Dendritic cell treated with granulocyte-macrophage colony-stimulating factor and Interleukin-4, amounts not matched to agents 40 ng/mL and 50 ng/mL, for 4 days (primary cell): ENCODE measurements around the gene MANSC1.

ENCODE experiments used
- H3K27ac Mint-ChIP-seq: one replicate; pipeline ENCODE4 v1.8.0; 2022; ENCODE audit warnings: mild to moderate bottlenecking, mixed read lengths
- H3K27me3 Mint-ChIP-seq: one replicate; pipeline ENCODE4 v1.8.0; 2022; ENCODE audit warnings: mild to moderate bottlenecking, mixed read lengths
- H3K36me3 Mint-ChIP-seq: one replicate; pipeline ENCODE4 v1.8.0; 2022; ENCODE audit warnings: low read depth, mixed read lengths
- H3K4me1 Mint-ChIP-seq: one replicate; pipeline ENCODE4 v1.8.0; 2022; ENCODE audit warnings: low read depth, mixed read lengths
- H3K4me3 Mint-ChIP-seq: one replicate; pipeline ENCODE4 v1.8.0; 2022; ENCODE audit warnings: mild to moderate bottlenecking, moderate library complexity, mixed read lengths
- H3K9me3 Mint-ChIP-seq: one replicate; pipeline ENCODE4 v1.8.0; 2022; ENCODE audit warnings: mixed read lengths
- intact Hi-C: fragments of 100-400 bp; cut with micrococcal nuclease; formaldehyde crosslinking; loops from one replicate; pipeline ENCODE4 v1.15.0; 2022

MANSC1 gene

GRCh38 chr12:12282761-12283425 is 67.1 kb downstream of the MANSC1 start:
- no peaks in the 10 kb centered on the region for H3K9me3 Mint-ChIP-seq
- H3K4me3 Mint-ChIP-seq = no peak overlapping the region
- peaks cover 15% of the 10 kb centered on the region for H3K27me3 Mint-ChIP-seq
- intact Hi-C loops = no loop called here
- H3K36me3 Mint-ChIP-seq = no peaks in the 10 kb centered on the region
- H3K4me1 Mint-ChIP-seq = no peaks in the 10 kb centered on the region
- no peak overlapping the region for H3K27ac Mint-ChIP-seq

GRCh38 chr12:12282202-12282601 is 67.8 kb downstream of the MANSC1 start:
- no peaks in the 10 kb centered on the region for H3K9me3 Mint-ChIP-seq
- intact Hi-C loops = no loop called here
- H3K27me3 Mint-ChIP-seq = peaks cover 15% of the 10 kb centered on the region
- H3K36me3 Mint-ChIP-seq = no peaks in the 10 kb centered on the region
- H3K4me3 Mint-ChIP-seq = no peak overlapping the region
- H3K27ac Mint-ChIP-seq = no peak overlapping the region
- H3K4me1 Mint-ChIP-seq = no peaks in the 10 kb centered on the region

GRCh38 chr12:12281134-12281533 is 68.9 kb downstream of the MANSC1 start:
- Mint-ChIP-seq H3K4me3 (no peak overlapping the region), H3K27ac (no peak overlapping the region), H3K36me3 (no peaks in the 10 kb centered on the region), H3K27me3 (peaks cover 15% of the 10 kb centered on the region), H3K9me3 (peaks cover 1% of the 10 kb centered on the region), H3K4me1 (no peaks in the 10 kb centered on the region)
- intact Hi-C loops = no loop called here

- Mint-ChIP-seq H3K27me3 (peaks cover 19% of the 10 kb centered on the region), H3K9me3 (peaks cover 8% of the 10 kb centered on the region), H3K4me3 (no peak overlapping the region), H3K27ac (no peak overlapping the region), H3K36me3 (no peaks in the 10 kb centered on the region), H3K4me1 (no peaks in the 10 kb centered on the region)
- intact Hi-C loops = no loop called here
These were observed 71.1 kb downstream of the MANSC1 start for GRCh38 chr12:12278899-12279298.
